GM12878 (cell line): Measurements from ENCODE around the gene APOLD1. TPM values are rescaled to one million over a fixed set of nuclear protein-coding genes. Genes with fewer than 3 reads are reported as not detected.
A peak's percentile ranks its signal among the peaks of the same experiment; 100 is the strongest.

Source experiments
- CBX5 ChIP-seq: sonication (generic); IDR thresholded peaks from 2 replicates; pipeline ENCODE4 v1.6.1; 2016; ENCODE audit warnings: low read depth, moderate library complexity, mild to moderate bottlenecking, inconsistent platforms
- CREM ChIP-seq: IDR thresholded peaks from 2 replicates; pipeline ENCODE4 v1.6.1; 2014; ENCODE audit warnings: antibody characterized with exemption, low read depth
- JUND ChIP-seq: IDR thresholded peaks from 2 replicates; pipeline ENCODE4 v1.6.1; 2012; ENCODE audit warnings: low read depth, mild to moderate bottlenecking, low read length, improper control_type of control experiment, moderate library complexity
- KAT2A ChIP-seq: conservative IDR thresholded peaks from 2 replicates; pipeline ENCODE4 v1.6.1; 2011; ENCODE audit warnings: low read depth, low read length; ENCODE audit not compliant: control insufficient read depth
- RB1 ChIP-seq: fragments of 450-650 bp; formaldehyde crosslinking; IDR thresholded peaks from 2 replicates; pipeline ENCODE4 v1.6.1; 2017; ENCODE audit warnings: mild to moderate bottlenecking, borderline replicate concordance
- SP1 ChIP-seq: IDR thresholded peaks from one replicate; pipeline ENCODE4 v1.6.1; 2011; ENCODE audit warnings: low read depth, low read length
- SREBF2 ChIP-seq: IDR thresholded peaks from 2 replicates; pipeline ENCODE4 v1.6.1; 2012; ENCODE audit warnings: mild to moderate bottlenecking, low read length
- WRNIP1 ChIP-seq: IDR thresholded peaks from 2 replicates; pipeline ENCODE4 v1.6.1; 2011; ENCODE audit warnings: low read depth, low read length, improper control_type of control experiment, borderline replicate concordance
- polyA plus RNA-seq, 11 experiments: library from polyadenylated mRNA; depleted of rRNA in 4 of 11; unstranded in 6 of 11; stranded (reverse) in 5 of 11; fragments of >200 nt; fragmentation: Nextera tagmentation in 4 of 11; fragmentation: Illumina TruSeq in 1 of 11; extraction: Ambion mirVana in 4 of 11; extraction: Trizol in 1 of 11; gene quantifications; 1 replicate in 1 of 11; 2 replicates in 10 of 11; pipeline versions ENCODE4 v1.2.1 to v1.2.3, GENCODE V29; 2011 to 2016; ENCODE audit warnings: inconsistent platforms in 2 of 11, missing spikeins in 2 of 11, low read depth in 1 of 11
- total RNA-seq, 4 experiments: library from RNA; depleted of rRNA in 3 of 4; stranded (reverse); fragments of >200 nt in 3 of 4; fragmentation: Illumina TruSeq in 1 of 4; extraction: Trizol in 1 of 4; gene quantifications; 2 replicates each; pipeline versions ENCODE4 v1.2.1 to v1.2.3, GENCODE V29; 2013 to 2021
- TF ChIP-seq, protein P1 (sequence below): IDR thresholded peaks from 2 replicates; pipeline ENCODE4 v1.6.1; 2011; ENCODE audit warnings: low read depth, mild to moderate bottlenecking, low read length, moderate library complexity, borderline replicate concordance; ENCODE audit errors: extremely low read depth
- TF ChIP-seq, protein P2 (sequence below): fragments of 450-650 bp; IDR thresholded peaks from 2 replicates; pipeline ENCODE4 v1.6.1; 2017; ENCODE audit warnings: mild to moderate bottlenecking

Gene APOLD1
- total and polyA plus RNA-seq, 10 of the 15 experiments (the other 5 are each of a cell fraction or from before 2014, with no cell fraction given): 1.1 to 8.9 (median 4.2) TPM

GRCh38 chr12:12813120-12814101 lies 28.0 kb downstream of the APOLD1 start, which contains the start of gene DDX47 (continued):
- TF ChIP-seq, protein P1, sequence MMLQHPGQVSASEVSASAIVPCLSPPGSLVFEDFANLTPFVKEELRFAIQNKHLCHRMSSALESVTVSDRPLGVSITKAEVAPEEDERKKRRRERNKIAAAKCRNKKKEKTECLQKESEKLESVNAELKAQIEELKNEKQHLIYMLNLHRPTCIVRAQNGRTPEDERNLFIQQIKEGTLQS: no peak; the same call in 1 of the 2 replicates
- TF ChIP-seq SP1 (peak; percentile 45), JUND (no peak), SREBF2 (no peak), RB1 (peak; percentile 54; the same call in 1 of the 2 replicates), CREM (peak; percentile 92), WRNIP1 (no peak), CBX5 (peak; percentile 73; the same call in 1 of the 2 replicates), KAT2A (no peak)
- TF ChIP-seq, protein P2, sequence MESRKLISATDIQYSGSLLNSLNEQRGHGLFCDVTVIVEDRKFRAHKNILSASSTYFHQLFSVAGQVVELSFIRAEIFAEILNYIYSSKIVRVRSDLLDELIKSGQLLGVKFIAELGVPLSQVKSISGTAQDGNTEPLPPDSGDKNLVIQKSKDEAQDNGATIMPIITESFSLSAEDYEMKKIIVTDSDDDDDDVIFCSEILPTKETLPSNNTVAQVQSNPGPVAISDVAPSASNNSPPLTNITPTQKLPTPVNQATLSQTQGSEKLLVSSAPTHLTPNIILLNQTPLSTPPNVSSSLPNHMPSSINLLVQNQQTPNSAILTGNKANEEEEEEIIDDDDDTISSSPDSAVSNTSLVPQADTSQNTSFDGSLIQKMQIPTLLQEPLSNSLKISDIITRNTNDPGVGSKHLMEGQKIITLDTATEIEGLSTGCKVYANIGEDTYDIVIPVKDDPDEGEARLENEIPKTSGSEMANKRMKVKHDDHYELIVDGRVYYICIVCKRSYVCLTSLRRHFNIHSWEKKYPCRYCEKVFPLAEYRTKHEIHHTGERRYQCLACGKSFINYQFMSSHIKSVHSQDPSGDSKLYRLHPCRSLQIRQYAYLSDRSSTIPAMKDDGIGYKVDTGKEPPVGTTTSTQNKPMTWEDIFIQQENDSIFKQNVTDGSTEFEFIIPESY: peak; percentile 84
